ENCODE results near the gene STARD7.
A peak's percentile ranks its signal among the peaks of the same experiment; 100 is the strongest.
"Not testable (repeated sequence)": the region's sequence is repeated elsewhere in the genome, so short reads cannot be mapped to it uniquely, and the experiment has no call there.

The STARD7 gene

GRCh38 chr2:96233436-96233835 lies 24.8 kb upstream of the STARD7 start:
- DNase-seq, result no peak

- no peak for DNase-seq
Observed at GRCh38 chr2:96231316-96231715, 22.7 kb upstream of the STARD7 start.

- peak; percentile 18 for DNase-seq
Observed at GRCh38 chr2:96225016-96225533, 16.4 kb upstream of the STARD7 start.

GRCh38 chr2:96221106-96221505 lies 12.5 kb upstream of the STARD7 start:
- DNase-seq, result not testable (repeated sequence)

GRCh38 chr2:96219959-96220358 lies 11.3 kb upstream of the STARD7 start:
- not testable (repeated sequence) for DNase-seq

- DNase-seq, result no peak
Observed at GRCh38 chr2:96218508-96219131, 10.0 kb upstream of the STARD7 start.

GRCh38 chr2:96214554-96214953 lies 5.9 kb upstream of the STARD7 start:
- DNase-seq, result no peak

- DNase-seq, result no peak
Observed at GRCh38 chr2:96213379-96213778, 4.8 kb upstream of the STARD7 start.

- no peak for DNase-seq
Observed at GRCh38 chr2:96212339-96212738, 3.7 kb upstream of the STARD7 start.

GRCh38 chr2:96209729-96210085 lies 1.1 kb upstream of the STARD7 start:
- DNase-seq, result no peak

- DNase-seq, result no peak
Observed at GRCh38 chr2:96209011-96209728, 543 bp upstream of the STARD7 start.

GRCh38 chr2:96207774-96208142 lies 869 bp downstream of the STARD7 start:
- no peak for DNase-seq

- peak; percentile 13 for DNase-seq
Observed at GRCh38 chr2:96207073-96207773, 1.4 kb downstream of the STARD7 start.

- DNase-seq, result no peak
Observed at GRCh38 chr2:96205888-96206287, 2.7 kb downstream of the STARD7 start.

GRCh38 chr2:96204836-96205624 lies 3.6 kb downstream of the STARD7 start:
- no peak for DNase-seq

GRCh38 chr2:96203130-96204028 lies 5.2 kb downstream of the STARD7 start:
- peak; percentile 18 for DNase-seq

GRCh38 chr2:96202152-96202854 lies 6.3 kb downstream of the STARD7 start:
- no peak for DNase-seq

GRCh38 chr2:96201338-96201737 lies 7.3 kb downstream of the STARD7 start:
- DNase-seq, result no peak

- no peak for DNase-seq
Observed at GRCh38 chr2:96198921-96199320, 9.7 kb downstream of the STARD7 start.

- DNase-seq, result no peak
Observed at GRCh38 chr2:96197546-96198255, 10.9 kb downstream of the STARD7 start.

Measured in activated CD4-positive, alpha-beta T cell treated with anti-CD3 and anti-CD28 coated beads, Interleukin-10, Interleukin-2, amounts not matched to agents 100 ng/mL and 50 ng/mL, durations not matched to agents 16 hours and 8 hours (primary cell).